WERI-Rb-1 (cell line): ENCODE results near the gene CNTRL.

Experiments used
- DNase-seq: peaks from one replicate; pipeline ENCODE4 v3.0.0-alpha.2; 2020
- H3K27ac ChIP-seq: fragments of 250-450 bp; sonication (Bioruptor Pico); 2 replicates; pipeline ENCODE4 v1.5.1; 2020; ENCODE audit warnings: mild to moderate bottlenecking, moderate library complexity
- H3K27me3 ChIP-seq: fragments of 250-450 bp; sonication (Bioruptor Pico); 2 replicates; pipeline ENCODE4 v1.5.1; 2021; ENCODE audit warnings: mild to moderate bottlenecking, low read depth, moderate library complexity; ENCODE audit not compliant: insufficient read depth, severe bottlenecking
- H3K36me3 ChIP-seq: fragments of 250-450 bp; sonication (Bioruptor Pico); 2 replicates; pipeline ENCODE4 v1.5.1; 2020; ENCODE audit warnings: mild to moderate bottlenecking, moderate library complexity
- H3K4me3 ChIP-seq: 2 replicates; pipeline ENCODE4 v1.5.1; 2011; ENCODE audit warnings: low read depth, mild to moderate bottlenecking, control low read depth, low read length
- H3K9me3 ChIP-seq: fragments of 250-450 bp; sonication (Bioruptor Pico); 2 replicates; pipeline ENCODE4 v1.5.1; 2021; ENCODE audit warnings: mild to moderate bottlenecking, moderate library complexity; ENCODE audit not compliant: severe bottlenecking
- TF ChIP-seq, protein P1 (sequence below): IDR thresholded peaks from 2 replicates; pipeline ENCODE4 v1.5.1; 2011; ENCODE audit warnings: low read depth, mild to moderate bottlenecking, control low read depth, inconsistent platforms, low read length

CNTRL gene

DNA sequence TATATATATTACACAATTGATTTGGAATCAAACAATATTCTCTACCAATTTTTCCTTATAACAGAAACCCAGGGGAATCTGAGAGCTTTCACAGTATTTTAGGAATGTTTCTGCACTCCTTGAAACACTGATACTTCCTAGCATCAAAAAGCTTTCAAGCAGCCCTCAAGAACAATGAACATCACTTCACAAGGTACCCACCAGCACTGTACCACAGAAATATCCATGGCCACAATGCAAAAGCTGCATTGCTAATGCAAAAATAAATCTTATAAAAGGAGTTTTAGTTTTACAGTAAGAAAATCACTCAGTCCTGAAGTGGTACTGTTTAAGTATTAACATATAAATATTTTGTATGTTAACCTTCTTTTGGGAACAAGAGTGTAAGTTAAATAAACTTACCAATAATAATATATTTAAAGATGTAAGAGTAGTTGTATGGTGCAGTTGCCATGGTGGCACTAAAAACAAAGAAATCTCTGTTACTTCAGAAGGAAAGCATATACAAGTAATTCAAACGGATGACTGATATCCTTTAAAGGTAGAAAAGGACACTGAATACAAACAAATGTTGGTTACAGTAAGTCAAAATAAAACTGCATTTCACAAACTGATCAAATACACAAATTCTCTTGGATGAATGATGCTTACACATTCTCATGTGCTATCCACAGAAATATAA lies 118.3 kb downstream of the CNTRL start:
- Histone ChIP-seq H3K9me3 (no peaks in the 10 kb centered on the region), H3K27me3 (no peaks in the 10 kb centered on the region), H3K27ac (no peak overlapping the region), H3K4me3 (no peak overlapping the region), H3K36me3 (no peaks in the 10 kb centered on the region; the same call in 1 of the 2 replicates)
- no peak for DNase-seq
- TF ChIP-seq, protein P1, sequence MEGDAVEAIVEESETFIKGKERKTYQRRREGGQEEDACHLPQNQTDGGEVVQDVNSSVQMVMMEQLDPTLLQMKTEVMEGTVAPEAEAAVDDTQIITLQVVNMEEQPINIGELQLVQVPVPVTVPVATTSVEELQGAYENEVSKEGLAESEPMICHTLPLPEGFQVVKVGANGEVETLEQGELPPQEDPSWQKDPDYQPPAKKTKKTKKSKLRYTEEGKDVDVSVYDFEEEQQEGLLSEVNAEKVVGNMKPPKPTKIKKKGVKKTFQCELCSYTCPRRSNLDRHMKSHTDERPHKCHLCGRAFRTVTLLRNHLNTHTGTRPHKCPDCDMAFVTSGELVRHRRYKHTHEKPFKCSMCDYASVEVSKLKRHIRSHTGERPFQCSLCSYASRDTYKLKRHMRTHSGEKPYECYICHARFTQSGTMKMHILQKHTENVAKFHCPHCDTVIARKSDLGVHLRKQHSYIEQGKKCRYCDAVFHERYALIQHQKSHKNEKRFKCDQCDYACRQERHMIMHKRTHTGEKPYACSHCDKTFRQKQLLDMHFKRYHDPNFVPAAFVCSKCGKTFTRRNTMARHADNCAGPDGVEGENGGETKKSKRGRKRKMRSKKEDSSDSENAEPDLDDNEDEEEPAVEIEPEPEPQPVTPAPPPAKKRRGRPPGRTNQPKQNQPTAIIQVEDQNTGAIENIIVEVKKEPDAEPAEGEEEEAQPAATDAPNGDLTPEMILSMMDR = no peak

DNA sequence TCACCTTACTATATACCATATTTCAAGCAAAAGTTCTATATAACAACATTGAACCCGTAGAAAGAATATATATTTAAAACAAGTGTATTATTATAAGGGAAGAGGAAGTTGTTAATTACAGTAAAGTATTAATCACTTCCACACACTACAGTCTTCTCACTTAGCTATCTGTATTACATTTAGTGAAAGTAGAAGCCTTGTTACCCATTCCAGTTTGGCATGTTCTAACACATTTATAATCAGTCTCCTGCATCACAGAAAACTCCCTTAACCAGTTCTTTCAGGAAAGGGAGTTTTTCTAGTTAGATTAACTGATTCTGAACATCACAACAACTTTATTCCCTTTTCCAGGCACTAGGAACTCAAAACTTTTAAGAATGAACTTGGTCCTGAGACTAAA lies 120.0 kb downstream of the CNTRL start:
- no peak overlapping the region for H3K27ac ChIP-seq
- no peaks in the 10 kb centered on the region for H3K9me3 ChIP-seq
- no peaks in the 10 kb centered on the region for H3K27me3 ChIP-seq
- TF ChIP-seq, protein P1 = no peak
- DNase-seq = no peak
- 0 out of 2 replicates have a peak, but pooled peaks cover 4% of the 10 kb centered on the region for H3K36me3 ChIP-seq
- H3K4me3 ChIP-seq = no peak overlapping the region

DNA sequence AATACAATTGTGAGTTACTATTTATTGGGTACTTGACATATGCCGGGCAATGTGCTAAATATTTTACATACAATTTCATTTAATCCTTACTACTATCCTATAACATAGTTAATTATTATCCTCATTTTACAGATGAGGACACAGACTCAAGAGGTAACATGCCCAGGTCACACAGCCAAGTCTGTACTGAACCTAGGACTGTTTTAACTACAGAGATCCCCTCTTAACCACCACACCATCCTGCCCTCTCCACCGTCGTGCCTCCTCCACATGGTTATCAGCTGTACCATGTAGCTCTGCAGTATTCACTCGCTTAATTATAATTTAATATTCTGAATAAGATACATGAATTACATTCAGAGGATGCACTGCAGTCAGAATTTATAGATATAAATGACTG lies 121.6 kb downstream of the CNTRL start:
- Histone ChIP-seq H3K36me3 (peaks cover 9% of the 10 kb centered on the region; the same call in 1 of the 2 replicates), H3K27ac (no peak overlapping the region), H3K4me3 (no peak overlapping the region), H3K9me3 (no peaks in the 10 kb centered on the region), H3K27me3 (no peaks in the 10 kb centered on the region)
- DNase-seq = no peak
- TF ChIP-seq, protein P1 = no peak

DNA sequence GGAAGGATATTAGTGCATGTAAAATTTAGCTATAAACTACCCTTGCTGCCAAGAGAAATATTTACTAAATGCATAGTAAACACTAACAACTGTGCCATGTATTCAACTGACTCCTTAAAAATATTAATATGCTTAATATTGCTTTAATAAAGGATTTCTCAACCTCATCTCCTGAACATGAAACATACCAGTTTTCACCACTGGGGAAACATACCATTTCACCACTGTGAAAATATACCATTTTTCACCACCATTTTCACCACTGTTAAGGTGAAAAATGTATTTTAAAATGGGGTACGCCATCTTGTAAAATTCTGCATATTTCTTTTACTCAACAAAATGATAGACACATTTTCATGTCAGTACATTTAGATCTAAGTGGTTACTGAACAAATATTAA lies 122.4 kb downstream of the CNTRL start:
- Histone ChIP-seq H3K27me3 (no peaks in the 10 kb centered on the region), H3K36me3 (peaks cover 10% of the 10 kb centered on the region; the same call in 1 of the 2 replicates), H3K4me3 (no peak overlapping the region), H3K9me3 (no peaks in the 10 kb centered on the region), H3K27ac (no peak overlapping the region)
- DNase-seq = no peak
- TF ChIP-seq, protein P1 = no peak

DNA sequence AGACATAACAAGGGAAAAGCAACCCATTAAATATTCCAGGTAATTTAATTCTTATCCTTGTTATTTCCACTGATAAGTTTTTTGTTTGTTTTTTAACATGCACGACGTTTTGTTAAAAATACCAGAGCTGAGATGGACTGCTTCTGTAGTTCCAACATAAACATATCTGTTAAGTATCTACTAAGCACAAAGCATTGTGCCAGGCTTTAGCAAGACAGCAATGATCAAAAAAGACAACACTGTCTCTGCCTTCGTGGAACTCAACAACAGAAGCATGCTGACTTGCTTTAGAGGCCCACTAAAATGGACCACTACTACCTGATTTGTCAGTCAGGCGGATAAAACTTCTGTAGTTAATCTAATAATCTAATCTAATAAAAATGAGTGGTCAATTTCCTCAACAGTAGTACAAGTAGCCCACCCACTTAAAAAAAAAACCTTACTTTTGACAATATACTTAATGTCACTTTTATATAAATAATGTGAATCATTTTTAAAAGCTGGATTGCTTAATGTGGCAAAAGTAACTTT lies 123.8 kb downstream of the CNTRL start:
- no peak for DNase-seq

More for the DNA sequence above, 123.8 kb downstream of the CNTRL start:
- TF ChIP-seq, protein P1 = no peak
- Histone ChIP-seq H3K27ac (no peak overlapping the region), H3K36me3 (peaks cover 10% of the 10 kb centered on the region; the same call in 1 of the 2 replicates), H3K9me3 (no peaks in the 10 kb centered on the region), H3K27me3 (no peaks in the 10 kb centered on the region), H3K4me3 (no peak overlapping the region)
